Osteocyte (in vitro differentiated cells): Measurements from ENCODE around the gene PPP2CA. TPM values are rescaled to one million over a fixed set of nuclear protein-coding genes. Genes with fewer than 3 reads are reported as not detected.
"Not testable (repeated sequence)": the region's sequence is repeated elsewhere in the genome, so short reads cannot be mapped to it uniquely, and the experiment has no call there.

Experiments
- DNase-seq: peaks from one replicate; pipeline ENCODE4 v3.0.0; 2021; ENCODE audit warnings: mixed read lengths; ENCODE audit not compliant: unreplicated experiment; ENCODE audit errors: extremely low spot score
- H3K27ac Mint-ChIP-seq: one replicate; pipeline ENCODE4 v1.8.0; 2021; ENCODE audit warnings: mild to moderate bottlenecking, mixed read lengths; ENCODE audit not compliant: unreplicated experiment
- H3K27me3 Mint-ChIP-seq: one replicate; pipeline ENCODE4 v1.8.0; 2021; ENCODE audit warnings: mixed read lengths; ENCODE audit not compliant: unreplicated experiment
- H3K36me3 Mint-ChIP-seq: one replicate; pipeline ENCODE4 v1.8.0; 2021; ENCODE audit warnings: mixed read lengths; ENCODE audit not compliant: unreplicated experiment
- H3K4me1 Mint-ChIP-seq: one replicate; pipeline ENCODE4 v1.8.0; 2021; ENCODE audit warnings: mixed read lengths; ENCODE audit not compliant: unreplicated experiment
- H3K4me3 Mint-ChIP-seq: one replicate; pipeline ENCODE4 v1.8.0; 2021; ENCODE audit warnings: mild to moderate bottlenecking, moderate library complexity, mixed read lengths; ENCODE audit not compliant: unreplicated experiment
- H3K9me3 Mint-ChIP-seq: one replicate; pipeline ENCODE4 v1.8.0; 2021; ENCODE audit warnings: mixed read lengths; ENCODE audit not compliant: unreplicated experiment
- total RNA-seq: library from RNA; stranded (reverse); gene quantifications from 2 replicates; pipeline ENCODE4 v1.2.1, GENCODE V29; 2021
- TF ChIP-seq, protein P1 (sequence below): fragments of 200-600 bp; sonication (generic); IDR thresholded peaks from 2 replicates; pipeline ENCODE4 v1.5.0; 2021; ENCODE audit warnings: antibody characterized with exemption, mild to moderate bottlenecking, moderate library complexity

PPP2CA gene
- total RNA-seq, 1 donor from 2014 or later: 117 TPM

DNA sequence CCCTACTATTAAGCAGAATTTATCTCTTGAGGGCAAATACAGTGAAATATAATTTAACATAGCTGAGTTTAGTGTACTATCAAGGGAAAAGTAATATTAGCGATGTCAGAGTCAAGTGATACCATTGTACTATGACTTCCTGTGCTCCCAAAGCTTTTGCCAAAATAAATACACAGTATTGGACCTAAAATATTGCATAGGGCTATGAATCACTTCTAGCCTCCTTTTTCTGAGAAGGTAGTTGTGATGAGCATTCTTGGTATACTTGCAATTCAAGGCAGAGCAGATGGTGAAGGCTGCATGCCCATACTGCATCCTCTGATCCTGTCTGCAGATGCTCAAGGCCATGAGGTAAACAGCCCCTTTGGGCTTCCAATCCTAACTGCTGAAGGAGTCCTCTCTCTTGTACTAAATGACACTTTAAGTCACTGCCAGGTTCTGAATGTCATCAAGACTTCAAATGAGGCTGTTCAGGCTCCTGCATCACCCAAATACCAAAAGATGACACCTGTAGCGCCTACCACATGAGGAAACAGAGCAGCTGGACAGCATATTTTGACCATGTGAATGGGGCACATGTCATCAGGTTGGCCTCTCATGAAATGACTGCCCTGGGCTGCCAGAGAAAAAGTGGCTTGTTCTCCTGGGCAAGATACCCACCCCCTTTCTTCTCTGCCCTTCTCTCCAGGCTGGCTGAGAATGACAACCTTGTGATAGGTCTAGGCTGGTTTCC is 29.7 kb upstream of the PPP2CA start:
- Mint-ChIP-seq H3K27ac (no peak overlapping the region), H3K36me3 (no peaks in the 10 kb centered on the region), H3K4me1 (peaks cover 9% of the 10 kb centered on the region), H3K4me3 (no peak overlapping the region), H3K27me3 (no peaks in the 10 kb centered on the region), H3K9me3 (no peaks in the 10 kb centered on the region)
- TF ChIP-seq, protein P1, sequence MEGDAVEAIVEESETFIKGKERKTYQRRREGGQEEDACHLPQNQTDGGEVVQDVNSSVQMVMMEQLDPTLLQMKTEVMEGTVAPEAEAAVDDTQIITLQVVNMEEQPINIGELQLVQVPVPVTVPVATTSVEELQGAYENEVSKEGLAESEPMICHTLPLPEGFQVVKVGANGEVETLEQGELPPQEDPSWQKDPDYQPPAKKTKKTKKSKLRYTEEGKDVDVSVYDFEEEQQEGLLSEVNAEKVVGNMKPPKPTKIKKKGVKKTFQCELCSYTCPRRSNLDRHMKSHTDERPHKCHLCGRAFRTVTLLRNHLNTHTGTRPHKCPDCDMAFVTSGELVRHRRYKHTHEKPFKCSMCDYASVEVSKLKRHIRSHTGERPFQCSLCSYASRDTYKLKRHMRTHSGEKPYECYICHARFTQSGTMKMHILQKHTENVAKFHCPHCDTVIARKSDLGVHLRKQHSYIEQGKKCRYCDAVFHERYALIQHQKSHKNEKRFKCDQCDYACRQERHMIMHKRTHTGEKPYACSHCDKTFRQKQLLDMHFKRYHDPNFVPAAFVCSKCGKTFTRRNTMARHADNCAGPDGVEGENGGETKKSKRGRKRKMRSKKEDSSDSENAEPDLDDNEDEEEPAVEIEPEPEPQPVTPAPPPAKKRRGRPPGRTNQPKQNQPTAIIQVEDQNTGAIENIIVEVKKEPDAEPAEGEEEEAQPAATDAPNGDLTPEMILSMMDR: no peak
- no peak for DNase-seq

GRCh38 chr5:134253368-134254153 is 27.7 kb upstream of the PPP2CA start:
- not testable (repeated sequence) for H3K9me3 Mint-ChIP-seq, H3K27me3 Mint-ChIP-seq, H3K4me3 Mint-ChIP-seq, H3K36me3 Mint-ChIP-seq, DNase-seq, H3K4me1 Mint-ChIP-seq, H3K27ac Mint-ChIP-seq

DNA sequence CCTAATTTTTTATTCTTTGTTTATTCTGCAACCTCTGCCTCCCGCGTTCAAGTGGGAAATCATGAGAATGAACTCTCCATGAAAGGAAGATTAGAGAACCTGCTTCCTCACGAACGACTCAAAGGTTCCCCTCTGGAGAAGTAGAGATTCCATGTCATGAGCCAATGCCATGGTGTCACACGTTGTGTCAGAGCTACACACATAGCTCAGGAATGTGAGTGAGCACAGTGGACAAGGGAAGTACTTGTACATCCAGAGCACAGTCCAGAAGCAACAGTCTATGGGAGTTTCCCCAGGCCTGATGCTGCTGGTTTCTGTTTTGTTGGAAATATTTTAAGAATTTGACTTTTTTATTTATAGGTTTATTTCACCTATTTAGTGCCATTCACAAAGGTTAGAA is 26.8 kb upstream of the PPP2CA start:
- Mint-ChIP-seq H3K27ac (no peak overlapping the region), H3K36me3 (no peaks in the 10 kb centered on the region), H3K4me3 (no peak overlapping the region), H3K27me3 (no peaks in the 10 kb centered on the region), H3K4me1 (peaks cover 9% of the 10 kb centered on the region), H3K9me3 (no peaks in the 10 kb centered on the region)
- TF ChIP-seq, protein P1: no peak
- DNase-seq: no peak

GRCh38 chr5:134250949-134251348 is 25.1 kb upstream of the PPP2CA start:
- DNase-seq: no peak
- TF ChIP-seq, protein P1: no peak
- Mint-ChIP-seq H3K4me3 (no peak overlapping the region), H3K27ac (no peak overlapping the region), H3K9me3 (no peaks in the 10 kb centered on the region), H3K27me3 (no peaks in the 10 kb centered on the region), H3K36me3 (no peaks in the 10 kb centered on the region), H3K4me1 (peaks cover 9% of the 10 kb centered on the region)

GRCh38 chr5:134249469-134250379 is 23.9 kb upstream of the PPP2CA start:
- Mint-ChIP-seq H3K4me1 (peaks cover 8% of the 10 kb centered on the region), H3K9me3 (no peaks in the 10 kb centered on the region), H3K36me3 (no peaks in the 10 kb centered on the region), H3K4me3 (no peak overlapping the region), H3K27ac (no peak overlapping the region), H3K27me3 (no peaks in the 10 kb centered on the region)
- DNase-seq: no peak
- TF ChIP-seq, protein P1: no peak
